Neutrophil (primary cell): ENCODE data around the gene PLA1A.

Source experiments
- H3K27ac ChIP-seq: fragments of 200-600 bp; sonication (generic); 2 replicates; pipeline ENCODE4 v1.5.1; 2016; ENCODE audit warnings: mild to moderate bottlenecking, moderate library complexity
- H3K27me3 ChIP-seq: fragments of 200-600 bp; sonication (generic); 2 replicates; pipeline ENCODE4 v1.6.0; 2016; ENCODE audit warnings: mild to moderate bottlenecking
- H3K36me3 ChIP-seq: fragments of 200-600 bp; sonication (generic); 2 replicates; pipeline ENCODE4 v1.5.1; 2017
- H3K4me1 ChIP-seq, 2 experiments: fragments of 200-600 bp in 1 of 2; sonication (generic) in 1 of 2; 1 replicate in 1 of 2; 2 replicates in 1 of 2; pipeline versions ENCODE4 v1.5.1 to v1.6.1; 2013 to 2016; ENCODE audit warnings: low read depth in 1 of 2, low read length in 1 of 2, mild to moderate bottlenecking in 1 of 2, moderate library complexity in 1 of 2; ENCODE audit not compliant: control insufficient read depth in 1 of 2, insufficient read depth in 1 of 2
- H3K4me3 ChIP-seq, 2 experiments: fragments of 200-600 bp in 1 of 2; sonication (generic) in 1 of 2; 1 replicate in 1 of 2; 2 replicates in 1 of 2; pipeline ENCODE4 v1.5.1; 2013 to 2016; ENCODE audit warnings: low read depth in 1 of 2, low read length in 1 of 2, mild to moderate bottlenecking in 1 of 2, moderate library complexity in 1 of 2
- H3K9me3 ChIP-seq: fragments of 200-600 bp; sonication (generic); 2 replicates; pipeline ENCODE4 v1.5.1; 2016
- TF ChIP-seq, protein P1 (sequence below): fragments of 200-600 bp; sonication (generic); IDR thresholded peaks from 2 replicates; pipeline ENCODE4 v1.5.1; 2016; ENCODE audit warnings: antibody characterized with exemption

PLA1A gene

GRCh38 chr3:119624002-119624720 lies 26.5 kb downstream of the PLA1A start:
- Histone ChIP-seq H3K4me1 (peaks cover 4 to 13% of the 10 kb centered on the region in 2 experiments), H3K27me3 (no peaks in the 10 kb centered on the region), H3K36me3 (no peaks in the 10 kb centered on the region), H3K9me3 (no peaks in the 10 kb centered on the region), H3K4me3 (no peak overlapping the region), H3K27ac (no peak overlapping the region)
- TF ChIP-seq, protein P1, sequence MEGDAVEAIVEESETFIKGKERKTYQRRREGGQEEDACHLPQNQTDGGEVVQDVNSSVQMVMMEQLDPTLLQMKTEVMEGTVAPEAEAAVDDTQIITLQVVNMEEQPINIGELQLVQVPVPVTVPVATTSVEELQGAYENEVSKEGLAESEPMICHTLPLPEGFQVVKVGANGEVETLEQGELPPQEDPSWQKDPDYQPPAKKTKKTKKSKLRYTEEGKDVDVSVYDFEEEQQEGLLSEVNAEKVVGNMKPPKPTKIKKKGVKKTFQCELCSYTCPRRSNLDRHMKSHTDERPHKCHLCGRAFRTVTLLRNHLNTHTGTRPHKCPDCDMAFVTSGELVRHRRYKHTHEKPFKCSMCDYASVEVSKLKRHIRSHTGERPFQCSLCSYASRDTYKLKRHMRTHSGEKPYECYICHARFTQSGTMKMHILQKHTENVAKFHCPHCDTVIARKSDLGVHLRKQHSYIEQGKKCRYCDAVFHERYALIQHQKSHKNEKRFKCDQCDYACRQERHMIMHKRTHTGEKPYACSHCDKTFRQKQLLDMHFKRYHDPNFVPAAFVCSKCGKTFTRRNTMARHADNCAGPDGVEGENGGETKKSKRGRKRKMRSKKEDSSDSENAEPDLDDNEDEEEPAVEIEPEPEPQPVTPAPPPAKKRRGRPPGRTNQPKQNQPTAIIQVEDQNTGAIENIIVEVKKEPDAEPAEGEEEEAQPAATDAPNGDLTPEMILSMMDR = no peak

DNA sequence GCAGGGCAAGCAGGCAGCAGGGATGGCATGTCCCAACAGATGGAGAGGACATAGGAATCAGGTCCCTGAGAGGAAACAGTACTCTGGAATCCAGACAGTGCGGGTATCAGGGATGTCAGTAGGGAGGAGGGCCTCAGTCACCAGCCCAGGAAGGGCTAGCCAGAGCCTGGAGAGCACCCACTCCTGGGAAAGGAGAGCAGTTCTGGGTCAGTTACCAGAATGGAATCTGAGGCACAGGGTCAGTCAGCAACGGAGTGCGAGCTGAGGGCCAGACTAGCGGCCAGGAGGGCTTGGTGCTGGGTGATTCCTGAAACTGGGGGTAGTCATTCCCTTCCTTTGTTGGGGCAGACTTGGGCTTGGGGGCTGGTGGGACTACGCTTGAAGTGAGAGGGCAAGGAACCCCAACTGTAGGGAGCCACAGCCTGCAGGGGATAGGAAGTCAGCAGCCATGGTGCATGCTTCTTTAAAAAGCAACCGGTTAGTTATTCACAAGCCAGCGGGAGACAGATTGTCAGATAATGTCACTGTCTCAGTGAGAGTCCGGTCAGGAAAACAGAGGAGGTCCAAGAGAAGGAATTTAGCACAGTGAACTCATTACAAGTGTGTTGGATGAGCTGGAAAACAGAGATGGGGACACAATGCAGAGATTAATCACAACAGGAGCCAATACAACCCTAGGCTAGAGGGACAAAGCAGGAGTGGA lies 27.9 kb downstream of the PLA1A start:
- H3K9me3 ChIP-seq = no peaks in the 10 kb centered on the region
- no peaks in the 10 kb centered on the region for H3K27me3 ChIP-seq
- H3K36me3 ChIP-seq = no peaks in the 10 kb centered on the region
- no peak overlapping the region for H3K27ac ChIP-seq
- peaks cover 10 to 20% of the 10 kb centered on the region in 2 experiments for H3K4me1 ChIP-seq
- TF ChIP-seq, protein P1 = no peak
- no peak overlapping the region for H3K4me3 ChIP-seq

DNA sequence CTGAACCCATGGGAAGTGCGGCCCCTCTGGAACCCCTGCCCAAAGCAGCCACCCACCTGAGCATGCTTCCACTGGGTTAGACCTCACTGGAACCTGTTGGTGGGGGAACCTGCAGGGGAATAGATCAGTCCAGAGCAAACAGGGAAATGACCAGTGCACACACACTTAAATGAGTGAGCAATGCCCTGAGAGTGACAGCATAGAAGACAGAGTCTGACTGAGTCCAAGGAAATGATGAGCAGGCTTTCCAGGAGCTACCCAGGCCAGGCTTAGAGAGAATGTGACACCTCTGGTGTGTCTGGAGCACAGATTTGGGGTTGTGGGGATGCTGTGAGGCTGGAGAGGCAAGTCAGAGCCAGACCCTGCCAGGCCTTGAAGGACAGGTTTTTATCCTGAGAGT lies 28.5 kb downstream of the PLA1A start:
- Histone ChIP-seq H3K4me1 (peaks cover 14 to 24% of the 10 kb centered on the region in 2 experiments), H3K27me3 (no peaks in the 10 kb centered on the region), H3K27ac (no peak overlapping the region), H3K9me3 (no peaks in the 10 kb centered on the region), H3K36me3 (no peaks in the 10 kb centered on the region), H3K4me3 (no peak overlapping the region)
- TF ChIP-seq, protein P1 = no peak

GRCh38 chr3:119627461-119627860 lies 29.8 kb downstream of the PLA1A start:
- TF ChIP-seq, protein P1 = no peak
- H3K9me3 ChIP-seq = no peaks in the 10 kb centered on the region
- no peaks in the 10 kb centered on the region for H3K27me3 ChIP-seq
- H3K27ac ChIP-seq = peak overlapping the region; percentile 36
- H3K4me3 ChIP-seq = no peak overlapping the region
- peaks cover 14 to 24% of the 10 kb centered on the region in 2 experiments for H3K4me1 ChIP-seq
- no peaks in the 10 kb centered on the region for H3K36me3 ChIP-seq

- Histone ChIP-seq H3K4me3 (no peak overlapping the region), H3K4me1 (peaks cover 14 to 24% of the 10 kb centered on the region in 2 experiments), H3K27ac (no peak overlapping the region), H3K9me3 (no peaks in the 10 kb centered on the region), H3K27me3 (no peaks in the 10 kb centered on the region), H3K36me3 (no peaks in the 10 kb centered on the region)
- TF ChIP-seq, protein P1 = no peak
These were observed 30.7 kb downstream of the PLA1A start for GRCh38 chr3:119628390-119628789.
